ENCODE data around the gene DDX17. TPM values are rescaled to one million over a fixed set of nuclear protein-coding genes. Genes with fewer than 3 reads are reported as not detected.

DDX17 gene
- total RNA-seq, 1 experiment from 2014 or later = 322 TPM

DNA sequence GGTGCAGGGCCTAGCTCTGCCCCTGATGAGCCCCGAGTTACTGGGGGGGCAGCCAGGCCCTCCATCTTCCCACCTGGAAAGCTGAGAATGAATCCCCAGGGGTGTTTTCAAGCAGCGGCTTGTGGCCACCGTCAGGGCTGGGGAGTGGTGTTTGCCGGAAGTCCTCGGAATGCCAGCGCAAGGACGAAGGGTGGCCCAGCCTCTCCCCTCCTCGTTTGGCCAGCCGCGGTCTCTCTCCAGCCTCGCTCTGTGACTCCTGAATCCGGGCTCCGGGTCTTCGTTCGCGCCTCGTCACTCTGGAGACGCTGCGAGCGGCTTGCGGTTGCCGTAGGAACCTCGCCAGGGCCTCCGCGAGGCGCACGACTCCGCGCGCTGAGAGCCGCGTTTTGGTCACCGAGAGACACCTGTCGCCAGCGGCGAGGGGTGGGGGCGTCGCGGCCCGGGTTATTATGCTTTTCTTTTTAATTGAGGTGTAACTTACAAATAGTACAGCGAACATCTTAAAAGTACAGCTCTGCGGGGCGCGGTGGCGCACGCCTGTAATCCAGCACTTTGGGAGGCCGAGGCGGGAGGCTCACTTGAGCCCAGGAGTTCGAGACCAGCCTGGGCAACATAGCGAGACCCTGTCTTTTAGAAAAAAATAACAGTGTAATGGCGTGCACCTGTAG, 44.6 kb downstream of the DDX17 start:
- intact Hi-C loops (cut with micrococcal nuclease) = no loop called here
- no peaks in the 10 kb centered on the region for H3K36me3 Mint-ChIP-seq (ENCODE audit: insufficient read depth, unreplicated experiment)
- peak overlapping the region; percentile 43 for H3K4me3 Mint-ChIP-seq (ENCODE audit: unreplicated experiment)
- peaks cover 24% of the 10 kb centered on the region for H3K27me3 Mint-ChIP-seq (ENCODE audit: insufficient read depth, unreplicated experiment)
- no peaks in the 10 kb centered on the region for H3K9me3 Mint-ChIP-seq (ENCODE audit: unreplicated experiment)
- DNase-seq (ENCODE audit: unreplicated experiment) = peak; percentile 78
- no peaks in the 10 kb centered on the region for H3K4me1 Mint-ChIP-seq (ENCODE audit: insufficient read depth, unreplicated experiment)
- TF ChIP-seq, protein P1, sequence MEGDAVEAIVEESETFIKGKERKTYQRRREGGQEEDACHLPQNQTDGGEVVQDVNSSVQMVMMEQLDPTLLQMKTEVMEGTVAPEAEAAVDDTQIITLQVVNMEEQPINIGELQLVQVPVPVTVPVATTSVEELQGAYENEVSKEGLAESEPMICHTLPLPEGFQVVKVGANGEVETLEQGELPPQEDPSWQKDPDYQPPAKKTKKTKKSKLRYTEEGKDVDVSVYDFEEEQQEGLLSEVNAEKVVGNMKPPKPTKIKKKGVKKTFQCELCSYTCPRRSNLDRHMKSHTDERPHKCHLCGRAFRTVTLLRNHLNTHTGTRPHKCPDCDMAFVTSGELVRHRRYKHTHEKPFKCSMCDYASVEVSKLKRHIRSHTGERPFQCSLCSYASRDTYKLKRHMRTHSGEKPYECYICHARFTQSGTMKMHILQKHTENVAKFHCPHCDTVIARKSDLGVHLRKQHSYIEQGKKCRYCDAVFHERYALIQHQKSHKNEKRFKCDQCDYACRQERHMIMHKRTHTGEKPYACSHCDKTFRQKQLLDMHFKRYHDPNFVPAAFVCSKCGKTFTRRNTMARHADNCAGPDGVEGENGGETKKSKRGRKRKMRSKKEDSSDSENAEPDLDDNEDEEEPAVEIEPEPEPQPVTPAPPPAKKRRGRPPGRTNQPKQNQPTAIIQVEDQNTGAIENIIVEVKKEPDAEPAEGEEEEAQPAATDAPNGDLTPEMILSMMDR (IDR thresholded peaks at IDR 0.05; ENCODE audit: unreplicated experiment) = no peak
- no TSS peak for BruUV-seq (replicated peaks)
- H3K27ac Mint-ChIP-seq (ENCODE audit: low read depth, unreplicated experiment) = no peak overlapping the region
- ChIA-PET CTCF (interaction anchor here (0.9 kb wide), 1 partner anchor 29 kb away, joined by 5 read pairs; no protein-coding TSS in a partner anchor), POLR2A (interaction anchor here (0.7 kb wide), 1 partner anchor 36 kb away, joined by 3 read pairs; no protein-coding TSS in a partner anchor)

- TF ChIP-seq, protein P1 (IDR thresholded peaks at IDR 0.05; ENCODE audit: unreplicated experiment) = no peak
- Mint-ChIP-seq H3K4me3 (ENCODE audit: unreplicated experiment) (peak overlapping the region; percentile 43), H3K4me1 (ENCODE audit: insufficient read depth, unreplicated experiment) (no peaks in the 10 kb centered on the region), H3K36me3 (ENCODE audit: insufficient read depth, unreplicated experiment) (no peaks in the 10 kb centered on the region), H3K27ac (ENCODE audit: low read depth, unreplicated experiment) (no peak overlapping the region), H3K9me3 (ENCODE audit: unreplicated experiment) (no peaks in the 10 kb centered on the region), H3K27me3 (ENCODE audit: insufficient read depth, unreplicated experiment) (peaks cover 29% of the 10 kb centered on the region)
- ChIA-PET CTCF (no interaction called here), POLR2A (no interaction called here)
- DNase-seq (ENCODE audit: unreplicated experiment) = no peak
- intact Hi-C loops (cut with micrococcal nuclease) = no loop called here
- BruUV-seq (replicated peaks) = no TSS peak
These were observed 45.1 kb downstream of the DDX17 start for GRCh38 chr22:38461057-38461413.

DNA sequence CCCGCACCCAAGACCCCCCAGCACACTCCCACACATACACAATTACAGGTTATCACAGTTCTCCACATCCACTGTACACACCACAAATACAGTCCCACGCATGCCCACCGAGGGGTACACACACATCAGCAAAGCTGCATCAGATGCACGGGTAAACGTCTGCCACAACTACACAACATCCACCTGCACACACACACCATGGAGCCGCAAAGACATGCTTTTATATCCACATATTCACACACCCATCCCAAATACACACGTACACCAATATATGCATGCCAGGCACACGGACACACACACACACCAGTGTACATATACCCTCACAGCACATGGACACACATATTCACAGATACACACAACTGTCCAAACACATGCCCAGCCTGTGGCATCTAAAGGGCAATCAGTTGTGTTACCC, 45.7 kb downstream of the DDX17 start:
- intact Hi-C loops (cut with micrococcal nuclease) = no loop called here
- ChIA-PET POLR2A (no interaction called here), CTCF (no interaction called here)
- Mint-ChIP-seq H3K4me1 (ENCODE audit: insufficient read depth, unreplicated experiment) (no peaks in the 10 kb centered on the region), H3K36me3 (ENCODE audit: insufficient read depth, unreplicated experiment) (no peaks in the 10 kb centered on the region), H3K27me3 (ENCODE audit: insufficient read depth, unreplicated experiment) (peaks cover 35% of the 10 kb centered on the region), H3K4me3 (ENCODE audit: unreplicated experiment) (no peak overlapping the region), H3K9me3 (ENCODE audit: unreplicated experiment) (no peaks in the 10 kb centered on the region), H3K27ac (ENCODE audit: low read depth, unreplicated experiment) (no peak overlapping the region)
- TF ChIP-seq, protein P1 (IDR thresholded peaks at IDR 0.05; ENCODE audit: unreplicated experiment) = no peak
- DNase-seq (ENCODE audit: unreplicated experiment) = no peak
- BruUV-seq (replicated peaks) = no TSS peak

- CTCF ChIA-PET = no interaction called here
- peak overlapping the region; percentile 56 for H3K4me3 Mint-ChIP-seq (ENCODE audit: unreplicated experiment)
- peaks cover 58% of the 10 kb centered on the region for H3K27me3 Mint-ChIP-seq (ENCODE audit: insufficient read depth, unreplicated experiment)
These were observed 49.0 kb downstream of the DDX17 start for GRCh38 chr22:38456841-38457699.

More at GRCh38 chr22:38456841-38457699, 49.0 kb downstream of the DDX17 start:
- TF ChIP-seq, protein P1 (IDR thresholded peaks at IDR 0.05; ENCODE audit: unreplicated experiment) = no peak
- intact Hi-C loops (cut with micrococcal nuclease) = no loop called here
- H3K9me3 Mint-ChIP-seq (ENCODE audit: unreplicated experiment) = no peaks in the 10 kb centered on the region
- no peaks in the 10 kb centered on the region for H3K4me1 Mint-ChIP-seq (ENCODE audit: insufficient read depth, unreplicated experiment)
- POLR2A ChIA-PET = interaction anchor here (1.1 to 1.5 kb wide), 2 partner anchors 19 to 28 kb away, joined by 3 read pairs; no protein-coding TSS in a partner anchor
- no peaks in the 10 kb centered on the region for H3K36me3 Mint-ChIP-seq (ENCODE audit: insufficient read depth, unreplicated experiment)
- DNase-seq (ENCODE audit: unreplicated experiment) = no peak
- no peak overlapping the region for H3K27ac Mint-ChIP-seq (ENCODE audit: low read depth, unreplicated experiment)
- no TSS peak for BruUV-seq (replicated peaks)
